Uterus (tissue), 4 donors: ENCODE results near the gene COG2. TPM values are rescaled to one million over a fixed set of nuclear protein-coding genes. Genes with fewer than 3 reads are reported as not detected.

ENCODE experiments used
- DNase-seq, 2 donors: peaks; one replicate each; pipeline ENCODE4 v3.0.0-alpha.2; 2019 to 2020
- H3K27ac ChIP-seq, 2 donors: fragments of 200-600 bp; sonication (generic); 1 replicate in 1 of 2; 2 replicates in 1 of 2; pipeline ENCODE4 v1.5.1; 2016 to 2018
- H3K27me3 ChIP-seq, 2 donors: fragments of 200-600 bp; sonication (generic); one replicate each; pipeline ENCODE4 v1.5.1; 2018 to 2019; ENCODE audit warnings: control low read depth in 1 of 2
- H3K36me3 ChIP-seq, 2 donors: fragments of 200-600 bp; sonication (generic); one replicate each; pipeline ENCODE4 v1.5.1; 2019; ENCODE audit warnings: control low read depth in 1 of 2
- H3K4me1 ChIP-seq, 2 donors: fragments of 200-600 bp; sonication (generic); one replicate each; pipeline ENCODE4 v1.5.1; 2018 to 2019; ENCODE audit warnings: control low read depth in 1 of 2
- H3K4me3 ChIP-seq, 2 donors: fragments of 200-600 bp; sonication (generic); 1 replicate in 1 of 2; 2 replicates in 1 of 2; pipeline ENCODE4 v1.5.1; 2018 to 2019; ENCODE audit warnings: mild to moderate bottlenecking in 1 of 2
- H3K9me3 ChIP-seq, 2 donors: fragments of 200-600 bp; sonication (generic); one replicate each; pipeline ENCODE4 v1.5.1; 2019; ENCODE audit warnings: control low read depth in 1 of 2
- CTCF ChIP-seq, 4 experiments: fragments of 200-600 bp in 2 of 4; fragments of 450-650 bp in 2 of 4; sonication (generic) in 2 of 4; IDR thresholded peaks; one replicate each; pipeline ENCODE4 v1.5.1; 2016 to 2019; ENCODE audit warnings: antibody characterized with exemption in 4 of 4, mild to moderate bottlenecking in 2 of 4, moderate library complexity in 1 of 4
- POLR2A ChIP-seq, 2 donors: fragments of 450-650 bp; IDR thresholded peaks; one replicate each; pipeline ENCODE4 v1.6.1; 2016; ENCODE audit warnings: antibody characterized with exemption in 2 of 2, mild to moderate bottlenecking in 1 of 2, moderate library complexity in 1 of 2
- intact Hi-C: fragments of 100-400 bp; cut with DNase I; formaldehyde crosslinking; loops from one replicate; pipeline ENCODE4 v1.15.1; 2023; ENCODE audit warnings: low total_unique reads
- total RNA-seq, 4 donors: library from RNA; depleted of rRNA in 3 of 4; stranded (reverse); fragments of >200 nt in 3 of 4; gene quantifications; one replicate each; pipeline versions ENCODE4 v1.1.0 to v1.2.4, GENCODE V29; 2014 to 2023
- donor health status: DM: yes; HTN: yes; CAD: no.

COG2 gene
- total RNA-seq, 4 donors from 2014 or later, result 10.0 to 32.3 (median 18.5) TPM

GRCh38 chr1:230669543-230669942 lies 27.3 kb downstream of the COG2 start:
- H3K9me3 ChIP-seq, result no peaks in the 10 kb centered on the region
- no peak for DNase-seq
- H3K4me3 ChIP-seq, result no peak overlapping the region
- H3K36me3 ChIP-seq, result no peaks in the 10 kb centered on the region
- H3K27ac ChIP-seq, result no peak overlapping the region
- intact Hi-C loops, result no loop called here
- no peaks in the 10 kb centered on the region for H3K4me1 ChIP-seq
- no peaks in the 10 kb centered on the region for H3K27me3 ChIP-seq
- TF ChIP-seq CTCF (IDR thresholded peaks at IDR 0.05) (no peak), POLR2A (IDR thresholded peaks at IDR 0.05) (no peak)

- Histone ChIP-seq H3K27ac (no peak overlapping the region), H3K9me3 (no peaks in the 10 kb centered on the region), H3K4me3 (no peak overlapping the region), H3K4me1 (no peaks in the 10 kb centered on the region), H3K36me3 (no peaks in the 10 kb centered on the region), H3K27me3 (no peaks in the 10 kb centered on the region)
- TF ChIP-seq POLR2A (IDR thresholded peaks at IDR 0.05) (no peak), CTCF (IDR thresholded peaks at IDR 0.05) (no peak)
- intact Hi-C loops, result no loop called here
- no peak for DNase-seq
Measured at GRCh38 chr1:230674581-230674980, 32.3 kb downstream of the COG2 start.

GRCh38 chr1:230677200-230677599 lies 34.9 kb downstream of the COG2 start:
- no peak overlapping the region for H3K27ac ChIP-seq
- no peak for TF ChIP-seq POLR2A (IDR thresholded peaks at IDR 0.05)
- no peak for TF ChIP-seq CTCF (IDR thresholded peaks at IDR 0.05)
- H3K27me3 ChIP-seq, result no peaks in the 10 kb centered on the region
- no peaks in the 10 kb centered on the region for H3K4me1 ChIP-seq
- H3K36me3 ChIP-seq, result no peaks in the 10 kb centered on the region
- H3K4me3 ChIP-seq, result no peak overlapping the region
- intact Hi-C loops, result no loop called here
- no peak for DNase-seq
- no peaks in the 10 kb centered on the region for H3K9me3 ChIP-seq

- Histone ChIP-seq H3K27ac (no peak overlapping the region), H3K4me3 (no peak overlapping the region), H3K36me3 (no peaks in the 10 kb centered on the region), H3K27me3 (no peaks in the 10 kb centered on the region), H3K9me3 (no peaks in the 10 kb centered on the region), H3K4me1 (no peaks in the 10 kb centered on the region)
- no peak for TF ChIP-seq CTCF (IDR thresholded peaks at IDR 0.05)
- TF ChIP-seq POLR2A (IDR thresholded peaks at IDR 0.05), result no peak
- no peak for DNase-seq
- intact Hi-C loops, result no loop called here
Measured at GRCh38 chr1:230679192-230679591, 36.9 kb downstream of the COG2 start.

- H3K27ac ChIP-seq, result no peak overlapping the region
- no peak for TF ChIP-seq POLR2A (IDR thresholded peaks at IDR 0.05)
- no peaks in the 10 kb centered on the region for H3K9me3 ChIP-seq
- no peaks in the 10 kb centered on the region for H3K4me1 ChIP-seq
- no peak overlapping the region for H3K4me3 ChIP-seq
- no peaks in the 10 kb centered on the region for H3K27me3 ChIP-seq
- intact Hi-C loops, result no loop called here
- H3K36me3 ChIP-seq, result no peaks in the 10 kb centered on the region
- DNase-seq, result no peak
Measured at GRCh38 chr1:230679825-230680224, 37.5 kb downstream of the COG2 start.
